Measurements from ENCODE around the gene PARP11.

The PARP11 gene

GRCh38 chr12:3815094-3815766 lies 58.0 kb downstream of the PARP11 start:
- peaks cover 4% of the 10 kb centered on the region; the same call in 1 of the 2 replicates for H3F3A ChIP-seq (ENCODE audit: control insufficient read depth, insufficient read depth)
- no peaks in the 10 kb centered on the region for H3K27me3 ChIP-seq (ENCODE audit: control insufficient read depth, low read length)
- H3K27ac ChIP-seq (ENCODE audit: low read depth, low read length), result peak overlapping the region; percentile 59
- H3K4me3 ChIP-seq (ENCODE audit: low read length), result peak overlapping the region; percentile 35
- no peaks in the 10 kb centered on the region for H3K9me2 ChIP-seq (replicated peaks; ENCODE audit: control insufficient read depth, low read length)
- H3K4me2 ChIP-seq (ENCODE audit: low read length), result peak overlapping the region; percentile 57
- no peak for TF ChIP-seq CTCF (IDR thresholded peaks at IDR 0.05; ENCODE audit: low read depth, low read length, poor library complexity, severe bottlenecking)
- no peak for TF ChIP-seq EZH2phosphoT487 (IDR thresholded peaks at IDR 0.05; ENCODE audit: borderline replicate concordance, low read length)
- no peaks in the 10 kb centered on the region for H3K9me3 ChIP-seq (ENCODE audit: control insufficient read depth, insufficient read depth, low read length)
- no peaks in the 10 kb centered on the region for H4K20me1 ChIP-seq (ENCODE audit: control insufficient read depth, insufficient read depth, low read depth, low read length)
- H3K79me2 ChIP-seq (ENCODE audit: control insufficient read depth, low read length), result no peaks in the 10 kb centered on the region
- H3K4me1 ChIP-seq (ENCODE audit: control insufficient read depth, low read length), result peaks cover 34% of the 10 kb centered on the region
- peaks cover 5% of the 10 kb centered on the region; the same call in 1 of the 2 replicates for H3K36me3 ChIP-seq (ENCODE audit: control insufficient read depth, low read length)

GRCh38 chr12:3810540-3810939 lies 62.7 kb downstream of the PARP11 start:
- no peaks in the 10 kb centered on the region for H4K20me1 ChIP-seq (ENCODE audit: control insufficient read depth, insufficient read depth, low read depth, low read length)
- peaks cover 2% of the 10 kb centered on the region; the same call in 1 of the 2 replicates for H3K36me3 ChIP-seq (ENCODE audit: control insufficient read depth, low read length)
- no peak overlapping the region for H3K4me3 ChIP-seq (ENCODE audit: low read length)
- no peaks in the 10 kb centered on the region for H3K9me3 ChIP-seq (ENCODE audit: control insufficient read depth, insufficient read depth, low read length)
- no peak overlapping the region for H3K27ac ChIP-seq (ENCODE audit: low read depth, low read length)
- peaks cover 32% of the 10 kb centered on the region for H3K4me1 ChIP-seq (ENCODE audit: control insufficient read depth, low read length)
- H3K9me2 ChIP-seq (replicated peaks; ENCODE audit: control insufficient read depth, low read length), result no peaks in the 10 kb centered on the region
- no peaks in the 10 kb centered on the region for H3K79me2 ChIP-seq (ENCODE audit: control insufficient read depth, low read length)
- TF ChIP-seq CTCF (IDR thresholded peaks at IDR 0.05; ENCODE audit: low read depth, low read length, poor library complexity, severe bottlenecking), result no peak
- TF ChIP-seq EZH2phosphoT487 (IDR thresholded peaks at IDR 0.05; ENCODE audit: borderline replicate concordance, low read length), result no peak
- no peak overlapping the region for H3K4me2 ChIP-seq (ENCODE audit: low read length)
- H3K27me3 ChIP-seq (ENCODE audit: control insufficient read depth, low read length), result no peaks in the 10 kb centered on the region
- peaks cover 4% of the 10 kb centered on the region; the same call in 1 of the 2 replicates for H3F3A ChIP-seq (ENCODE audit: control insufficient read depth, insufficient read depth)

- no peaks in the 10 kb centered on the region for H3K27me3 ChIP-seq (ENCODE audit: control insufficient read depth, low read length)
- H3K4me2 ChIP-seq (ENCODE audit: low read length), result no peak overlapping the region
- H3K4me1 ChIP-seq (ENCODE audit: control insufficient read depth, low read length), result peaks cover 32% of the 10 kb centered on the region
- H3F3A ChIP-seq (ENCODE audit: control insufficient read depth, insufficient read depth), result peaks cover 4% of the 10 kb centered on the region; the same call in 1 of the 2 replicates
- H4K20me1 ChIP-seq (ENCODE audit: control insufficient read depth, insufficient read depth, low read depth, low read length), result no peaks in the 10 kb centered on the region
- H3K36me3 ChIP-seq (ENCODE audit: control insufficient read depth, low read length), result no peaks in the 10 kb centered on the region
- TF ChIP-seq EZH2phosphoT487 (IDR thresholded peaks at IDR 0.05; ENCODE audit: borderline replicate concordance, low read length), result no peak
- no peak for TF ChIP-seq CTCF (IDR thresholded peaks at IDR 0.05; ENCODE audit: low read depth, low read length, poor library complexity, severe bottlenecking)
- no peak overlapping the region for H3K27ac ChIP-seq (ENCODE audit: low read depth, low read length)
- H3K4me3 ChIP-seq (ENCODE audit: low read length), result no peak overlapping the region
- no peaks in the 10 kb centered on the region for H3K9me3 ChIP-seq (ENCODE audit: control insufficient read depth, insufficient read depth, low read length)
- H3K79me2 ChIP-seq (ENCODE audit: control insufficient read depth, low read length), result no peaks in the 10 kb centered on the region
- no peaks in the 10 kb centered on the region for H3K9me2 ChIP-seq (replicated peaks; ENCODE audit: control insufficient read depth, low read length)
These were observed 63.2 kb downstream of the PARP11 start for GRCh38 chr12:3810016-3810370.
